Upper lobe of left lung (tissue), 6 donors: ENCODE results near the gene CASP3. TPM values are rescaled to one million over a fixed set of nuclear protein-coding genes. Genes with fewer than 3 reads are reported as not detected.
A peak's percentile ranks its signal among the peaks of the same experiment; 100 is the strongest.

Source experiments
- ATAC-seq, 2 donors: fragments of 200-7000 bp; cut with Tn5 transposase; one replicate each; pipeline ENCODE4 v1.9.1; 2022; ENCODE audit warnings: mild to moderate bottlenecking in 2 of 2, moderate library complexity in 2 of 2; ENCODE audit not compliant: low FRiP score in 2 of 2
- DNase-seq, 2 donors: peaks; one replicate each; pipeline ENCODE4 v3.0.0-alpha.2; 2019 to 2020
- H3K27ac ChIP-seq, 4 donors: fragments of 200-600 bp; sonication (generic); one replicate each; pipeline ENCODE4 v1.5.1; 2016 to 2019
- H3K27me3 ChIP-seq, 4 donors: fragments of 200-600 bp; sonication (generic); one replicate each; pipeline ENCODE4 v1.5.1; 2017 to 2019
- H3K36me3 ChIP-seq, 4 donors: fragments of 200-600 bp; sonication (generic); one replicate each; pipeline ENCODE4 v1.5.1; 2016 to 2019
- H3K4me1 ChIP-seq, 4 donors: fragments of 200-600 bp; sonication (generic); one replicate each; pipeline ENCODE4 v1.5.1; 2018 to 2019
- H3K4me3 ChIP-seq, 4 donors: fragments of 200-600 bp; sonication (generic); one replicate each; pipeline ENCODE4 v1.5.1; 2017 to 2019; ENCODE audit warnings: mild to moderate bottlenecking in 2 of 4, moderate library complexity in 1 of 4
- H3K9me3 ChIP-seq, 4 donors: fragments of 200-600 bp; sonication (generic); one replicate each; pipeline ENCODE4 v1.5.1; 2018 to 2019
- CTCF ChIP-seq, 6 experiments: fragments of 450-650 bp in 4 of 6; fragments of 200-600 bp in 2 of 6; sonication (generic) in 2 of 6; IDR thresholded peaks; one replicate each; pipeline ENCODE4 v1.5.1; 2016 to 2019; ENCODE audit warnings: antibody characterized with exemption in 6 of 6
- EP300 ChIP-seq, 4 donors: sonication (generic); formaldehyde crosslinking; IDR thresholded peaks; one replicate each; pipeline ENCODE4 v1.5.1; 2017; ENCODE audit warnings: antibody characterized with exemption in 4 of 4, control low read depth in 2 of 4
- POLR2A ChIP-seq, 4 donors: fragments of 450-650 bp; IDR thresholded peaks; one replicate each; pipeline ENCODE4 v1.5.1; 2016 to 2017; ENCODE audit warnings: antibody characterized with exemption in 4 of 4, mild to moderate bottlenecking in 2 of 4
- POLR2AphosphoS5 ChIP-seq, 2 donors: sonication (generic); formaldehyde crosslinking; IDR thresholded peaks; one replicate each; pipeline ENCODE4 v1.5.1; 2017; ENCODE audit warnings: antibody characterized with exemption in 2 of 2
- whole genome bisulfite sequencing, 2 donors: methylation state at CpG; one replicate each; pipeline ENCODE4 v1.1.5; 2017 to 2018; 5-methylcytosine and 5-hydroxymethylcytosine counted together
- total RNA-seq, 6 donors: library from RNA; depleted of rRNA in 4 of 6; stranded (reverse); fragments of >200 nt in 4 of 6; gene quantifications; one replicate each; pipeline versions ENCODE4 v1.1.0 to v1.2.1, GENCODE V29; 2016 to 2021
- donor health status: DM: no; HTN: no; CAD: no; lungs with moderate emphysema.
- donor health status: DM: no; HTN: yes; CAD: no; lungs with severe emphysema.

CASP3 gene
- total RNA-seq, 6 donors from 2014 or later = 7.0 to 25.5 (median 15.0) TPM

- DNase-seq (peak in 1 of 2 donors; percentile 26), ATAC-seq (peak in 1 of 2 donors; percentile 35)
- TF ChIP-seq POLR2A (IDR thresholded peaks at IDR 0.05) = no peak
- no peak for TF ChIP-seq CTCF (IDR thresholded peaks at IDR 0.05)
- TF ChIP-seq EP300 (IDR thresholded peaks at IDR 0.05) = no peak
- TF ChIP-seq POLR2AphosphoS5 (IDR thresholded peaks at IDR 0.05) = no peak
- Histone ChIP-seq H3K27me3 (no peaks in the 10 kb centered on the region), H3K9me3 (no peaks in the 10 kb centered on the region), H3K27ac (no peak overlapping the region), H3K4me1 (peaks cover 0 to 6% (median 0%) of the 10 kb centered on the region in 4 donors), H3K4me3 (no peak overlapping the region), H3K36me3 (peaks cover 0 to 6% (median 2%) of the 10 kb centered on the region in 4 donors)
- WGBS, 2 donors = 48 to 62% methylated on average over 9 of the region's 9 CpGs
Measured at GRCh38 chr4:184680698-184681097, 31.5 kb upstream of the CASP3 start.

GRCh38 chr4:184675821-184676492 lies 26.7 kb upstream of the CASP3 start:
- Histone ChIP-seq H3K9me3 (no peaks in the 10 kb centered on the region), H3K36me3 (peaks cover 0 to 30% (median 11%) of the 10 kb centered on the region in 4 donors), H3K4me1 (peaks cover 0 to 6% (median 0%) of the 10 kb centered on the region in 4 donors), H3K27me3 (no peaks in the 10 kb centered on the region), H3K4me3 (no peak overlapping the region), H3K27ac (no peak overlapping the region)
- TF ChIP-seq EP300 (IDR thresholded peaks at IDR 0.05) = no peak
- TF ChIP-seq POLR2A (IDR thresholded peaks at IDR 0.05) = no peak
- no peak for TF ChIP-seq CTCF (IDR thresholded peaks at IDR 0.05)
- DNase-seq = no peak
- ATAC-seq = no peak
- WGBS, 2 donors = 80 to 86% methylated on average over 3 of the region's 3 CpGs

GRCh38 chr4:184675018-184675417 lies 25.8 kb upstream of the CASP3 start:
- no peaks in the 10 kb centered on the region for H3K9me3 ChIP-seq
- no peak overlapping the region for H3K27ac ChIP-seq
- no peak for TF ChIP-seq POLR2AphosphoS5 (IDR thresholded peaks at IDR 0.05)
- TF ChIP-seq CTCF (IDR thresholded peaks at IDR 0.05) = no peak
- TF ChIP-seq POLR2A (IDR thresholded peaks at IDR 0.05) = no peak
- TF ChIP-seq EP300 (IDR thresholded peaks at IDR 0.05) = no peak
- H3K27me3 ChIP-seq = no peaks in the 10 kb centered on the region
- 98% methylated on average over 5 of the region's 5 CpGs for WGBS, 2 donors
- DNase-seq = no peak
- ATAC-seq = no peak
- H3K36me3 ChIP-seq = peaks cover 0 to 30% (median 11%) of the 10 kb centered on the region in 4 donors
- no peaks in the 10 kb centered on the region for H3K4me1 ChIP-seq
- no peak overlapping the region for H3K4me3 ChIP-seq

- no peaks in the 10 kb centered on the region for H3K27me3 ChIP-seq
- peaks cover 0 to 36% (median 12%) of the 10 kb centered on the region in 4 donors for H3K36me3 ChIP-seq
- no peak for ATAC-seq
- no peak for DNase-seq
- 90 to 94% methylated on average over 4 of the region's 4 CpGs for WGBS, 2 donors
- no peak for TF ChIP-seq EP300 (IDR thresholded peaks at IDR 0.05)
- TF ChIP-seq POLR2AphosphoS5 (IDR thresholded peaks at IDR 0.05) = no peak
- H3K9me3 ChIP-seq = no peaks in the 10 kb centered on the region
- no peak overlapping the region for H3K27ac ChIP-seq
- no peak overlapping the region for H3K4me3 ChIP-seq
- H3K4me1 ChIP-seq = peaks cover 0 to 1% (median under 1%) of the 10 kb centered on the region in 4 donors
Measured at GRCh38 chr4:184674011-184674410, 24.8 kb upstream of the CASP3 start.

GRCh38 chr4:184672741-184673140 lies 23.5 kb upstream of the CASP3 start:
- Histone ChIP-seq H3K9me3 (no peaks in the 10 kb centered on the region), H3K27ac (no peak overlapping the region), H3K27me3 (no peaks in the 10 kb centered on the region), H3K4me3 (no peak overlapping the region), H3K36me3 (peaks cover 0 to 45% (median 16%) of the 10 kb centered on the region in 4 donors), H3K4me1 (peaks cover 0 to 12% (median 6%) of the 10 kb centered on the region in 4 donors)
- no peak for TF ChIP-seq POLR2A (IDR thresholded peaks at IDR 0.05)
- TF ChIP-seq POLR2AphosphoS5 (IDR thresholded peaks at IDR 0.05) = no peak
- no peak for TF ChIP-seq EP300 (IDR thresholded peaks at IDR 0.05)
- no peak for TF ChIP-seq CTCF (IDR thresholded peaks at IDR 0.05)
- WGBS, 2 donors = 86 to 93% methylated on average over 6 of the region's 6 CpGs
- no peak for DNase-seq
- no peak for ATAC-seq
